HEK293 (cell line): ENCODE data around the gene DSTN.

Source experiments
- CTCF ChIA-PET: fragments of 350-600 bp; formaldehyde crosslinking; extraction: SDS; loops from one replicate; lab custom pipeline; 2021; ENCODE audit warnings: antibody characterized with exemption; lab: Yijun Ruan, JAX
- POLR2A ChIA-PET: fragments of 300-600 bp; formaldehyde crosslinking; extraction: SDS; loops from one replicate; lab custom pipeline; 2020; ENCODE audit warnings: antibody characterized with exemption, inconsistent platforms; lab: Yijun Ruan, JAX
- H3K27ac ChIP-seq: fragments of 200-500 bp; sonication (Bioruptor generic); 2 replicates; pipeline ENCODE4 v1.5.1; 2014; ENCODE audit warnings: low read depth, low read length, control low read depth, inconsistent platforms; ENCODE audit errors: extremely low read depth
- H3K36me3 ChIP-seq, 2 experiments: fragments of 200-500 bp in 1 of 2; sonication (Bioruptor generic) in 1 of 2; 1 replicate in 1 of 2; 2 replicates in 1 of 2; pipeline ENCODE4 v1.5.1; 2014 to 2017; ENCODE audit warnings: inconsistent platforms in 2 of 2, low read length in 2 of 2; ENCODE audit not compliant: control insufficient read depth in 2 of 2, insufficient read depth in 1 of 2
- H3K4me1 ChIP-seq: fragments of 200-500 bp; sonication (Bioruptor generic); 2 replicates; pipeline ENCODE4 v1.5.1; 2014; ENCODE audit warnings: mild to moderate bottlenecking, low read length, inconsistent platforms; ENCODE audit not compliant: control insufficient read depth, insufficient read depth
- H3K4me3 ChIP-seq: 2 replicates; pipeline ENCODE4 v1.5.1; 2011; ENCODE audit warnings: low read depth, mild to moderate bottlenecking, control low read depth, low read length, moderate library complexity
- H3K9me3 ChIP-seq: fragments of 200-500 bp; sonication (Bioruptor generic); 2 replicates; pipeline ENCODE4 v1.5.1; 2014; ENCODE audit warnings: low read depth, low read length, inconsistent platforms; ENCODE audit not compliant: control insufficient read depth, insufficient read depth
- GLI2 ChIP-seq: fragments of 450-650 bp; formaldehyde crosslinking; IDR thresholded peaks from 2 replicates; pipeline ENCODE4; 2017; ENCODE audit warnings: missing biosample characterization, missing genetic modification characterization, low read depth, borderline replicate concordance
- HOXD13 ChIP-seq: sonication (generic); formaldehyde crosslinking; IDR thresholded peaks from 2 replicates; pipeline ENCODE4 v1.8.0; 2022; ENCODE audit warnings: missing genetic modification reagents, borderline replicate concordance
- KLF8 ChIP-seq: fragments of 450-650 bp; formaldehyde crosslinking; IDR thresholded peaks from 2 replicates; pipeline ENCODE4 v1.5.1; 2016; ENCODE audit warnings: missing biosample characterization, missing genetic modification characterization
- PRDM6 ChIP-seq: fragments of 450-650 bp; formaldehyde crosslinking; IDR thresholded peaks from 2 replicates; pipeline ENCODE4 v1.5.1; 2017; ENCODE audit warnings: missing biosample characterization, missing genetic modification characterization
- SALL2 ChIP-seq: fragments of 450-650 bp; formaldehyde crosslinking; IDR thresholded peaks from 2 replicates; pipeline ENCODE4 v1.5.0; 2017; ENCODE audit warnings: missing biosample characterization, mild to moderate bottlenecking, missing genetic modification characterization, borderline replicate concordance
- SP7 ChIP-seq: fragments of 450-650 bp; formaldehyde crosslinking; IDR thresholded peaks from 2 replicates; pipeline ENCODE4 v1.5.1; 2016; ENCODE audit warnings: missing biosample characterization, missing genetic modification characterization
- WT1 ChIP-seq: fragments of 450-650 bp; formaldehyde crosslinking; IDR thresholded peaks from 2 replicates; pipeline ENCODE4 v1.5.1; 2016; ENCODE audit warnings: missing biosample characterization, missing genetic modification characterization
- ZBTB10 ChIP-seq: fragments of 450-650 bp; formaldehyde crosslinking; IDR thresholded peaks from 2 replicates; pipeline ENCODE4 v1.5.1; 2016; ENCODE audit warnings: missing biosample characterization, missing genetic modification characterization
- ZBTB17 ChIP-seq: fragments of 450-650 bp; formaldehyde crosslinking; IDR thresholded peaks from 2 replicates; pipeline ENCODE4 v1.5.1; 2016; ENCODE audit warnings: missing biosample characterization, missing genetic modification characterization
- ZBTB20 ChIP-seq: fragments of 450-650 bp; formaldehyde crosslinking; IDR thresholded peaks from 2 replicates; pipeline ENCODE4 v1.5.1; 2016; ENCODE audit warnings: missing biosample characterization, missing genetic modification characterization
- ZNF121 ChIP-seq: fragments of 450-650 bp; formaldehyde crosslinking; IDR thresholded peaks from 2 replicates; pipeline ENCODE4 v1.5.1; 2016; ENCODE audit warnings: missing biosample characterization, missing genetic modification characterization
- ZNF155 ChIP-seq: fragments of 450-650 bp; formaldehyde crosslinking; IDR thresholded peaks from 2 replicates; pipeline ENCODE4 v1.5.1; 2016; ENCODE audit warnings: missing biosample characterization, missing genetic modification characterization
- ZNF18 ChIP-seq: fragments of 450-650 bp; formaldehyde crosslinking; IDR thresholded peaks from 2 replicates; pipeline ENCODE4 v1.5.1; 2016; ENCODE audit warnings: missing biosample characterization, missing genetic modification characterization
- ZNF280C ChIP-seq: fragments of 450-650 bp; formaldehyde crosslinking; IDR thresholded peaks from 2 replicates; pipeline ENCODE4 v1.5.1; 2016; ENCODE audit warnings: missing biosample characterization, missing genetic modification characterization
- ZNF335 ChIP-seq: fragments of 450-650 bp; formaldehyde crosslinking; conservative IDR thresholded peaks from 2 replicates; pipeline ENCODE4 v1.5.1; 2016; ENCODE audit warnings: missing biosample characterization, missing genetic modification characterization
- ZNF555 ChIP-seq: fragments of 450-650 bp; formaldehyde crosslinking; conservative IDR thresholded peaks from 2 replicates; pipeline ENCODE4 v1.5.1; 2017; ENCODE audit warnings: missing biosample characterization, mild to moderate bottlenecking, missing genetic modification characterization, inconsistent platforms
- ZNF580 ChIP-seq: fragments of 450-650 bp; formaldehyde crosslinking; IDR thresholded peaks from 2 replicates; pipeline ENCODE4 v1.5.1; 2016; ENCODE audit warnings: missing biosample characterization, missing genetic modification characterization
- ZNF600 ChIP-seq: fragments of 450-650 bp; formaldehyde crosslinking; IDR thresholded peaks from 2 replicates; pipeline ENCODE4 v1.5.1; 2016; ENCODE audit warnings: missing biosample characterization, missing genetic modification characterization
- ZNF629 ChIP-seq: fragments of 450-650 bp; formaldehyde crosslinking; IDR thresholded peaks from 2 replicates; pipeline ENCODE4 v1.5.1; 2017; ENCODE audit warnings: missing biosample characterization, missing genetic modification characterization
- ZNF664 ChIP-seq: fragments of 450-650 bp; formaldehyde crosslinking; IDR thresholded peaks from 2 replicates; pipeline ENCODE4 v1.5.1; 2016; ENCODE audit warnings: missing biosample characterization, missing genetic modification characterization
- ZNF670 ChIP-seq: fragments of 450-650 bp; formaldehyde crosslinking; IDR thresholded peaks from 2 replicates; pipeline ENCODE4 v1.5.1; 2016; ENCODE audit warnings: missing biosample characterization, missing genetic modification characterization, low read depth

DSTN gene

GRCh38 chr20:17558154-17558940 lies 11.5 kb upstream of the DSTN start:
- Histone ChIP-seq H3K36me3 (no peaks in the 10 kb centered on the region), H3K4me1 (peaks cover 16% of the 10 kb centered on the region), H3K9me3 (no peaks in the 10 kb centered on the region), H3K27ac (peak overlapping the region; percentile 38), H3K4me3 (no peak overlapping the region)
- TF ChIP-seq ZNF121 (tag by site-specific recombination) (no peak), GLI2 (tag by site-specific recombination) (no peak), ZNF600 (tag by site-specific recombination) (peak; percentile 63; the same call in 1 of the 2 replicates), ZBTB20 (tag by site-specific recombination) (peak; percentile 36; the same call in 1 of the 2 replicates), HOXD13 (CRISPR knock-in tag) (no peak), ZNF280C (tag by site-specific recombination) (no peak), ZBTB17 (0 out of 2 replicates have a peak, but pooled peaks have one; percentile 14), ZNF664 (tag by site-specific recombination) (0 out of 2 replicates have a peak, but pooled peaks have one; percentile 33), PRDM6 (tag by site-specific recombination) (0 out of 2 replicates have a peak, but pooled peaks have one; percentile 13), ZNF555 (tag by site-specific recombination) (no peak), SP7 (tag by site-specific recombination) (0 out of 2 replicates have a peak, but pooled peaks have one; percentile 31), ZNF629 (tag by site-specific recombination) (0 out of 2 replicates have a peak, but pooled peaks have one; percentile 7), WT1 (tag by site-specific recombination) (no peak), ZNF335 (tag by site-specific recombination) (0 out of 2 replicates have a peak, but pooled peaks have one; percentile 17)
- ChIA-PET POLR2A (interaction anchor here (0.9 to 2.8 kb wide), 4 partner anchors 11 to 27 kb away, joined by 4 to 24 read pairs (median 4); partner anchors contain the start of genes BFSP1 and DSTN), CTCF (interaction anchor here (0.5 to 1.2 kb wide), 5 partner anchors 17 to 751 kb away, joined by 3 to 10 read pairs (median 3); no protein-coding TSS in a partner anchor)

- H3K4me3 ChIP-seq: no peak overlapping the region
- ChIA-PET POLR2A (interaction anchor here (1.3 kb wide), 1 partner anchor 11 kb away, joined by 4 read pairs; the partner anchor contains the start of gene DSTN), CTCF (interaction anchor here (0.5 to 0.6 kb wide), 2 partner anchors 17 to 22 kb away, joined by 3 to 5 read pairs; no protein-coding TSS in a partner anchor)
- no peaks in the 10 kb centered on the region for H3K9me3 ChIP-seq
- peaks cover 16% of the 10 kb centered on the region for H3K4me1 ChIP-seq
- H3K27ac ChIP-seq: no peak overlapping the region
- no peaks in the 10 kb centered on the region for H3K36me3 ChIP-seq
- TF ChIP-seq ZNF580: no peak
- no peak for TF ChIP-seq ZNF670 (tag by site-specific recombination)
- TF ChIP-seq ZNF155 (tag by site-specific recombination): no peak
- TF ChIP-seq SALL2: no peak
- no peak for TF ChIP-seq ZBTB10 (tag by site-specific recombination)
- no peak for TF ChIP-seq HOXD13 (CRISPR knock-in tag)
- no peak for TF ChIP-seq ZNF18
- TF ChIP-seq PRDM6 (tag by site-specific recombination): no peak
- TF ChIP-seq KLF8 (tag by site-specific recombination): no peak
Observed at GRCh38 chr20:17558941-17559304, 11.0 kb upstream of the DSTN start.
